DND-41 (cell line): ENCODE results near the gene DAB2.

Source experiments
- CTCF ChIP-seq: IDR thresholded peaks from 2 replicates; pipeline ENCODE4 v1.5.1; 2012; ENCODE audit warnings: borderline replicate concordance, low read length, moderate library complexity, mild to moderate bottlenecking; ENCODE audit not compliant: poor library complexity, severe bottlenecking; ENCODE audit errors: extremely low read depth
- EZH2 ChIP-seq: IDR thresholded peaks from 3 replicates; pipeline ENCODE4 v1.6.1; 2012; ENCODE audit warnings: borderline replicate concordance, low read depth, mild to moderate bottlenecking, moderate library complexity, low read length, inconsistent platforms; ENCODE audit not compliant: severe bottlenecking

- TF ChIP-seq CTCF (no peak), EZH2 (no peak)
Measured at GRCh38 chr5:39362646-39363045, 62.1 kb downstream of the DAB2 start.
